AG09319 (cell line): ENCODE results near the gene DST.

Experiments
- DNase-seq: peaks from one replicate; pipeline ENCODE4 v3.0.0-alpha.2; 2010; ENCODE audit warnings: low read depth; ENCODE audit errors: extremely low read depth
- TF ChIP-seq, protein P1 (sequence below): IDR thresholded peaks from 2 replicates; pipeline ENCODE4 v1.5.1; 2011; ENCODE audit warnings: low read depth, mild to moderate bottlenecking, inconsistent platforms, low read length, moderate library complexity

The DST gene

DNA sequence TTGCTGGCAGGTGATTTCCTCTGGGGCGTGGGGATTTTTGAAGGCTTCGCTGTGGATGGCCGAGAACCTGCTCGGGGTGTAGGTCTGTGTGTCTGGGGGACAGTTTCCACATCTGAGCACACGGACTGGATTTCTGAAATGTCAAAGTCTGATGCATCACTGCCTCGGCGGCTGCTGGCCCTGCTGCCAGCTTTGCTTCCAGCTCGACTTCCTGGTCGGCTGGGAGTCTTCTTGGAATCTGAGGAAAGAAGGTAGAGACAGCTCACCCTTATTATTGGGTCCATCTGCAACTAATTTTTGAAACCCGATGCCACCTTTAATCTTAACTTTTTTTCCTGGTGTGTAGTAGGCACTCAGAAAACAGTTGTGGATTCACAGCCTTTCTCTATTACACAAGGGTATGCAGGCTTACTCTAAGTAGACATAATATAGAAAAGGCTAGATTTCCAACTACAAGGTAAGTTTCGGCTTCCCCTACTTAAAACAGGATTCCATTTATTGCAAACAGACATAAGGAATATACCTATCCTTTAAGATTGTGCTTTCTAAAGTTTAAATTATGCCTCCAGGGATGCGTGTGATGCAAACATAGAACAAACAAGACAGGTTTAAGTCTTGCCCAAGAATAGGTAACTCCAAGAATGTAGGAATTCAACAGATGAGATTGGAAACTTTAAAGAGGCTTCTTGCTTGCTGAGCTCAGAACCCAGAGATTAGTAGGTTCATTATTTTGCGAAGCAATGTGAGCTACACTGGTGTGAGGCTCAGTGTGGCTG, 183.5 kb downstream of the DST start:
- TF ChIP-seq, protein P1, sequence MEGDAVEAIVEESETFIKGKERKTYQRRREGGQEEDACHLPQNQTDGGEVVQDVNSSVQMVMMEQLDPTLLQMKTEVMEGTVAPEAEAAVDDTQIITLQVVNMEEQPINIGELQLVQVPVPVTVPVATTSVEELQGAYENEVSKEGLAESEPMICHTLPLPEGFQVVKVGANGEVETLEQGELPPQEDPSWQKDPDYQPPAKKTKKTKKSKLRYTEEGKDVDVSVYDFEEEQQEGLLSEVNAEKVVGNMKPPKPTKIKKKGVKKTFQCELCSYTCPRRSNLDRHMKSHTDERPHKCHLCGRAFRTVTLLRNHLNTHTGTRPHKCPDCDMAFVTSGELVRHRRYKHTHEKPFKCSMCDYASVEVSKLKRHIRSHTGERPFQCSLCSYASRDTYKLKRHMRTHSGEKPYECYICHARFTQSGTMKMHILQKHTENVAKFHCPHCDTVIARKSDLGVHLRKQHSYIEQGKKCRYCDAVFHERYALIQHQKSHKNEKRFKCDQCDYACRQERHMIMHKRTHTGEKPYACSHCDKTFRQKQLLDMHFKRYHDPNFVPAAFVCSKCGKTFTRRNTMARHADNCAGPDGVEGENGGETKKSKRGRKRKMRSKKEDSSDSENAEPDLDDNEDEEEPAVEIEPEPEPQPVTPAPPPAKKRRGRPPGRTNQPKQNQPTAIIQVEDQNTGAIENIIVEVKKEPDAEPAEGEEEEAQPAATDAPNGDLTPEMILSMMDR, result no peak
- DNase-seq, result no peak

DNA sequence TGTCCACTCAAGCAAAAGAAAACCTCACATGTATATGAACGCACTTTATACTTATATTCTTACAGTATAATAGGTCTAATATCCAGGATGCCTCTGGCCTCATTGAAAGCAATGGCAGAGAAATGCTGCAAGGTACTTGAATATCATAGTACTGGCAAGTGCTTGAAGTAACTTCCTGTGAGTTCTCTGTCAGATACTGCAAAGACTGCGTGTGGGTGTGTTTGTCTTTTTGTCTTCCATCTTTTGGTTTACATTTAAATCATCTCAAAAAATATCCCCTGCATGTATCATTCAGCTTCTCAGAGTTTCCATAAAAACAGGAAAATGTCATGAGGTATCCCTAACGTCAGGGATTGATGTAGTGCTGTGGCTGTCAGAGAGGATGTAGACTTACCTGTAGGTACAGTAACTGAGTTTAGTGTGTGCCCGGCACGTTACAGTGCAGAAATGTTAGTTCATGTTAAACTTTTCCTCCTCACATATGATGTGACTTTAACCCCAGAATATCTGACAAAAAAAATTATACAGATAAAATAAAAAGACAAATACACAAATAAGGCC, 184.3 kb downstream of the DST start:
- no peak for DNase-seq
- TF ChIP-seq, protein P1, result no peak

DNA sequence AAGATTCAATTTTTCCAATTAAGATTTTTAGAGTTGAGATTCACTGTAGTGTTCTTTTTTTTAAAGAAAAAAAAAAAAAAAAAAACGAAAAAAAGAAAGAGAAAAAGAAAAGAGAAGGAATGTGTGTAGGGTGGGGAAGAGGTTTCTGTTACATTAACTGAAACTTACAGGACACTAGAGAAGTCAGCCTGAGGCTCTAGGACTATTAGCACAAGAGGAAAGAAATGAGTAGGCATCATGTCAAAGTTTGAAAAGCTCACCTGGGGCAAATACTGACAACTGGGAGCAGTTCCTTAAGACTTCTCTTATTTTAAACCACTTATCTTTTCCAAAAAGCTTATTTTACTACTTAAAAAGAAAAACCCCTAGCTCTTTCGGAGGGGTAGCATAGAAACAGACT, 185.9 kb downstream of the DST start:
- no peak for DNase-seq
- TF ChIP-seq, protein P1, result no peak

DNA sequence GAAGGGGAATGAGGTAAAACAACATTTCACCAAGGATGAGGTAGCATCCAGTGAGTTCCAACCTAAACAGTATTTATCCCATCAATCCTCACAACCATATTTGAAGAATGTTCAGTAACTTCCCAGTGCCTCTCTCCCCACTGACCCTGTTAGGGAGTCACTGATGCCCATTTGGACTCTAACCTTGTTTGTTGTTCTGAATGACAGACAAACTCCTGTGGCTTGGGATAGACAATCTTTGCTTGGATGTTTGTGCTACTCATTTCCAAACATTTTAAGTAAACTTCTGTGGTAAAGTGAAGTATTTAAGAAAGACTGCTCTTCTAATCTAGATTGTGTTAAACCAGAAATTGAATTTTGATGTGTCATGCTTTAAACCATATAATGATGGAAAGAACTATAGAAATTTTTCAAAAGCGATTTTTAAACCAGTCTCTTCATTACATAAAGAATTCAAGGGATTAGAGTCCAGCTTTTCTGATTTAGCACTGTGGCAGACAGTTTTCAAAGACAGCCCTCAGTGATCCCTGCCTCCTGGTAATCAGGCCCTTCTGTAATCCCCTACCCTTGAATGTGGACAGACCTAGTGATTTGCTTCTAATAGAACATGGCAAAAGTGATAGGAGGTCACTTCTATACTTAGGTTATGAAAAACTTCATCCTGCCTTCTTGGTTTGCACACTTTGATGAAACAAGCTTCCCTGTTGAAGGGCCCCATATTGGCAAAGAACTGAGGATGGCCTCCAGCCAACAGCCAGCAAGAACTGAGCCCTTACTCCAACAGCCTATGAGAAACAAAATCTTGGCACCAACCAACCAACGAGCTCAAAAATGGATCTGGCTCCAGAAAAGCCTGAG, 191.6 kb downstream of the DST start:
- TF ChIP-seq, protein P1, result no peak
- no peak for DNase-seq

DNA sequence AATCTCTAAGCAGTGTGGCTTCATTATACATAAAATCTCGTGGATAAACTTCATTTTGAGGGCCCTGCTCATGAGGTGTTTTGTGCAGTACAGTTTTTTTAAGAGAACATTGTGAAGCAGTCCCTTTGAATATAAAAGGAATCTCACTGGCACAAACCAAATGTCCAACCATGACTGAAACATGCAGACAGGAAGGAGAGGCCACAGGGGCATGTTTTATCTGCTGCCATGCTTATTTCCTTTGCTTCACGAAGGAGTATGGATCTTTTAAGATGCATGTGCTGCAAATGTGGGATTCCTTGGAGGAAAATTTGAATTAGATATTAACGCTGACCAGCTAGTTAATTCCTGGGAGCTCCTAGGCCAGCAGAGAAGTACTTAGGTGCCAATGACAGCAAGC, 192.3 kb downstream of the DST start:
- no peak for DNase-seq
- TF ChIP-seq, protein P1, result no peak

DNA sequence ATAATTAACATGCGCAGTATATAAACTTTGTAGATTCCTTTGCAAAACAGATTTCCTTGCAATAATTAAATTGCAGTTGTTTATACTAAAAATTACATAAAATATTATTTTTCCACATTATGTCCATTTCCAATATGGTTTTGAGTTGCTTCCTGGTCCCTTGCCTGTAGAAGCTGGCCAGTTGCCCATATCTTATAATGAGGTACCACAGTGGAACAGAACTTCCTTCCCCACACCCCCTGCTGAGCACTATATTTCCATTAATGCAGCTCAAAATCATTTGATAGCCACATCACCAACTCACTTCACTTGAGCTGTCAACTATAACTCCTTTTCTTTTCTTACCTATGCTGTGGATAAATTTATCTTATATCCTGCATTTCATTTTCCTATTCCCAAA, 194.6 kb downstream of the DST start:
- TF ChIP-seq, protein P1, result no peak
- no peak for DNase-seq

DNA sequence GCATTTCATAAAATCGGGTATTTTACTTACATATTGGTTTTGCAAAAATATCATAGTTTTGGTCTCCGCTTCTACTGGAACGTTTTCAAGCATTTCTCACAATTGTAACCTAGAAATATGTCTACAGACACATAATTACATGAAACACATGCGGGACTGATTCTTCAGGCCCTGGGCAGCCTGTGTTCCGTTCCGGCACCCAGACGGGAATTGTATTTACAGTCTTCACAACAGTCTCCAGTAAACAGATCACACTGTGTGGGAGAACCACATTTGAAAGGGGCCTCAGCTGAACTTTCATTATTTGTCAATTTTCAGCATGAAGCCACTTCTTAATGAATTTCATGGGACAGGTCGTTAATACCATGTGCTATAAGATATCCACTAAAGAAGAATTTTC, 196.9 kb downstream of the DST start:
- TF ChIP-seq, protein P1, result no peak

More for the DNA sequence above, 196.9 kb downstream of the DST start:
- DNase-seq, result no peak
